K562 (cell line): ENCODE results near the gene WDR90.

Experiments
- BHLHE40 ChIP-seq: IDR thresholded peaks from 2 replicates; pipeline ENCODE4 v1.6.1; 2011; ENCODE audit warnings: low read length, improper control_type of control experiment
- JUNB ChIP-seq: fragments of 450-650 bp; formaldehyde crosslinking; conservative IDR thresholded peaks from 2 replicates; pipeline ENCODE4 v1.4.0; 2020; ENCODE audit warnings: mild to moderate bottlenecking
- YY1 ChIP-seq, 3 experiments: IDR thresholded peaks; 2 replicates each; pipeline ENCODE4 v1.6.1; 2011; ENCODE audit warnings: low read length in 2 of 3, mild to moderate bottlenecking in 2 of 3, moderate library complexity in 2 of 3, borderline replicate concordance in 1 of 3, control low read depth in 1 of 3, low read depth in 1 of 3; ENCODE audit not compliant: insufficient read depth in 3 of 3, insufficient replicate concordance in 2 of 3, control insufficient read depth in 1 of 3, insufficient read length in 1 of 3; ENCODE audit errors: extremely low read depth in 1 of 3
- ZFX ChIP-seq: sonication (generic); formaldehyde crosslinking; IDR thresholded peaks from 2 replicates; pipeline ENCODE4 v1.8.0; 2022; ENCODE audit warnings: mild to moderate bottlenecking, missing genetic modification reagents, moderate library complexity
- TF ChIP-seq, protein P1 (sequence below): sonication (generic); formaldehyde crosslinking; IDR thresholded peaks from 2 replicates; pipeline ENCODE4 v1.9.0; 2022; ENCODE audit warnings: mild to moderate bottlenecking, missing genetic modification reagents
- TF ChIP-seq, protein P2 (sequence below): sonication (generic); formaldehyde crosslinking; IDR thresholded peaks from 2 replicates; pipeline ENCODE4 v1.8.0; 2022; ENCODE audit warnings: mild to moderate bottlenecking, missing genetic modification reagents, borderline replicate concordance
- TF ChIP-seq, protein P3 (sequence below), 3 experiments: IDR thresholded peaks in 2 of 3; conservative IDR thresholded peaks in 1 of 3; 2 replicates each; pipeline ENCODE4 v1.5.1; 2011 to 2012; ENCODE audit warnings: low read length in 3 of 3, mild to moderate bottlenecking in 3 of 3, control low read depth in 2 of 3, improper control_type of control experiment in 1 of 3, inconsistent platforms in 1 of 3, low read depth in 1 of 3, mixed read lengths in 1 of 3, moderate library complexity in 1 of 3; ENCODE audit not compliant: insufficient read depth in 2 of 3

DNA sequence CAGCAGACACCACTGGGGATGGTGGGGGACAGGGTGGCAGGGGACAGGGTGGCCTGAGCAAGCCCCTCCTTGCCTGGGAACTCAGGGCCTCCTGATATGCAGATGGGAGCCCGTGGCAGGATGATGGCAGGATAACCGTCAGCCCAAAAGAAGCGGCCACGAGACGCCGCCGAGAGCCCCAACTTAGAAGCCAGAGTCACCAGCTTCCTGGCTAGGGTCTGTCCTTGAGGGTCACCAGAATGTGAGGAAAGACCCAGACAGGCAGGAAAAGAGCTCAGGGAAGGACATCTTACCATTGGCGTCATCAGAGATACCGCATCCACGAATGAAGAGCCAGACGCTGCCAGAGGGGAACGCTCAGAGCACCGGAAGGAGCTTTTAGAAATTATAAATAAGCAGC is 39.8 kb upstream of the WDR90 start:
- TF ChIP-seq, protein P1, sequence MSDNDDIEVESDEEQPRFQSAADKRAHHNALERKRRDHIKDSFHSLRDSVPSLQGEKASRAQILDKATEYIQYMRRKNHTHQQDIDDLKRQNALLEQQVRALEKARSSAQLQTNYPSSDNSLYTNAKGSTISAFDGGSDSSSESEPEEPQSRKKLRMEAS (CRISPR knock-in tag): no peak
- TF ChIP-seq JUNB (CRISPR knock-in tag) (no peak), YY1 (IDR thresholded peaks at IDR 0.05; ENCODE audit: borderline replicate concordance in 1 of 3, control insufficient read depth in 1 of 3, extremely low read depth in 1 of 3, insufficient read depth in 3 of 3, insufficient read length in 1 of 3, insufficient replicate concordance in 2 of 3, low read depth in 1 of 3, low read length in 2 of 3) (no peak), BHLHE40 (no peak), ZFX (CRISPR knock-in tag) (no peak)
- TF ChIP-seq, protein P2, sequence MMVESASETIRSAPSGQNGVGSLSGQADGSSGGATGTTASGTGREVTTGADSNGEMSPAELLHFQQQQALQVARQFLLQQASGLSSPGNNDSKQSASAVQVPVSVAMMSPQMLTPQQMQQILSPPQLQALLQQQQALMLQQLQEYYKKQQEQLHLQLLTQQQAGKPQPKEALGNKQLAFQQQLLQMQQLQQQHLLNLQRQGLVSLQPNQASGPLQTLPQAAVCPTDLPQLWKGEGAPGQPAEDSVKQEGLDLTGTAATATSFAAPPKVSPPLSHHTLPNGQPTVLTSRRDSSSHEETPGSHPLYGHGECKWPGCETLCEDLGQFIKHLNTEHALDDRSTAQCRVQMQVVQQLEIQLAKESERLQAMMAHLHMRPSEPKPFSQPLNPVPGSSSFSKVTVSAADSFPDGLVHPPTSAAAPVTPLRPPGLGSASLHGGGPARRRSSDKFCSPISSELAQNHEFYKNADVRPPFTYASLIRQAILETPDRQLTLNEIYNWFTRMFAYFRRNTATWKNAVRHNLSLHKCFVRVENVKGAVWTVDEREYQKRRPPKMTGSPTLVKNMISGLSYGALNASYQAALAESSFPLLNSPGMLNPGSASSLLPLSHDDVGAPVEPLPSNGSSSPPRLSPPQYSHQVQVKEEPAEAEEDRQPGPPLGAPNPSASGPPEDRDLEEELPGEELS (CRISPR knock-in tag): no peak
- TF ChIP-seq, protein P3, sequence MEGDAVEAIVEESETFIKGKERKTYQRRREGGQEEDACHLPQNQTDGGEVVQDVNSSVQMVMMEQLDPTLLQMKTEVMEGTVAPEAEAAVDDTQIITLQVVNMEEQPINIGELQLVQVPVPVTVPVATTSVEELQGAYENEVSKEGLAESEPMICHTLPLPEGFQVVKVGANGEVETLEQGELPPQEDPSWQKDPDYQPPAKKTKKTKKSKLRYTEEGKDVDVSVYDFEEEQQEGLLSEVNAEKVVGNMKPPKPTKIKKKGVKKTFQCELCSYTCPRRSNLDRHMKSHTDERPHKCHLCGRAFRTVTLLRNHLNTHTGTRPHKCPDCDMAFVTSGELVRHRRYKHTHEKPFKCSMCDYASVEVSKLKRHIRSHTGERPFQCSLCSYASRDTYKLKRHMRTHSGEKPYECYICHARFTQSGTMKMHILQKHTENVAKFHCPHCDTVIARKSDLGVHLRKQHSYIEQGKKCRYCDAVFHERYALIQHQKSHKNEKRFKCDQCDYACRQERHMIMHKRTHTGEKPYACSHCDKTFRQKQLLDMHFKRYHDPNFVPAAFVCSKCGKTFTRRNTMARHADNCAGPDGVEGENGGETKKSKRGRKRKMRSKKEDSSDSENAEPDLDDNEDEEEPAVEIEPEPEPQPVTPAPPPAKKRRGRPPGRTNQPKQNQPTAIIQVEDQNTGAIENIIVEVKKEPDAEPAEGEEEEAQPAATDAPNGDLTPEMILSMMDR (IDR thresholded peaks at IDR 0.05 in 2 of 3, conservative IDR thresholded peaks at IDR 0.05 in 1 of 3; ENCODE audit: insufficient read depth in 2 of 3, low read depth in 1 of 3, low read length in 3 of 3): no peak
